Stimulated activated CD4-positive, alpha-beta T cell treated with anti-CD3 and anti-CD28 coated beads, Interleukin-2, amount 100 ng/mL, for 24 hours (primary cell): ENCODE data around the gene PSMA1.
"Not testable (repeated sequence)": the region's sequence is repeated elsewhere in the genome, so short reads cannot be mapped to it uniquely, and the experiment has no call there.

Experiments
- DNase-seq, 2 donors: peaks; one replicate each; pipeline ENCODE4 v3.0.0-alpha.2; 2020

Gene PSMA1

DNA sequence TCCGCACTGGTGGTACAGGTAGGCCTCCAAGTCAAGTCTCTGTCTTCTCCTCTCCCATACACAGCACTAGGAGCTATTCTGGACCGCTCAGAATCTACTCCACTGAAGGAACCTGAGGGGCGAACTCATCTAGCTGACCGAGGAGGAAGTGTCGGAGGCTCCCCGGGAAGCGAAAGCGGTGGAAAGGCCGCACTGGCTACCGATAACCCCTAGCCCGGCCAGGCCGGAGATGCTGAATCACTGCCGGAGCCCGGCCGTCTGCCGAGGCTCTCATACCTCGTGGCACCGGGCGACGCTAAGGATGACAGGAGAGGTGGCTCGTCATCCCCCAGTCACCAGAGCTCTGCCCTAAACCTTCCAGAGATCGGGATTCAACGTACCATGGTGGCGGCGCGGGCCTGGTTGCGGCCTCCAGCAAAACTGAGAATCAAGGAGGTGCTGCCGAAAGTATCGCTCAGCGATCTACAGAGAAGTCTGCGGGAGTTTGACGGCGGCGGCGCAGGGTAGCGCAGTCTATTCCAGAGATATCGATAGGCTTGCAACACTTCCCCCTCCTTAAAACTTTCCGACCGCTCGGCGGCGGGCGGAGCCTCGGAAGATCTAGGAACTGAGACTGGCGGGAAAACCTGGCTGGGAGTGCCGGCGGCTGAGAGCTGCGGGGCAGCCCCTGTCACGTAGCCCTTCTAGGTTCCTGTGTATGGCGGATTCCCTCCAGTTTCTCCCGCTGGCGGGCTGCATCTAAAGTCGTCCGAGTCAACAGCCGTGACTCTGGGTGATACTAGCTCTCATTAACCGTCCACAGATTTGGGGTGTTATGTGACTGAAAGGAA lies at the start of gene PSMA1:
Gene PSMA1 (minus strand): TSS at position 470 of the 830 bp plus-strand sequence. CDS start 87 bp downstream, at position 383.
- peak; percentile 93 for DNase-seq

GRCh38 chr11:14569516-14569915 lies 49.3 kb upstream of the PSMA1 start:
- not testable (repeated sequence) for DNase-seq

- no peak for DNase-seq
These were observed 47.0 kb upstream of the PSMA1 start for GRCh38 chr11:14567064-14567651.

DNA sequence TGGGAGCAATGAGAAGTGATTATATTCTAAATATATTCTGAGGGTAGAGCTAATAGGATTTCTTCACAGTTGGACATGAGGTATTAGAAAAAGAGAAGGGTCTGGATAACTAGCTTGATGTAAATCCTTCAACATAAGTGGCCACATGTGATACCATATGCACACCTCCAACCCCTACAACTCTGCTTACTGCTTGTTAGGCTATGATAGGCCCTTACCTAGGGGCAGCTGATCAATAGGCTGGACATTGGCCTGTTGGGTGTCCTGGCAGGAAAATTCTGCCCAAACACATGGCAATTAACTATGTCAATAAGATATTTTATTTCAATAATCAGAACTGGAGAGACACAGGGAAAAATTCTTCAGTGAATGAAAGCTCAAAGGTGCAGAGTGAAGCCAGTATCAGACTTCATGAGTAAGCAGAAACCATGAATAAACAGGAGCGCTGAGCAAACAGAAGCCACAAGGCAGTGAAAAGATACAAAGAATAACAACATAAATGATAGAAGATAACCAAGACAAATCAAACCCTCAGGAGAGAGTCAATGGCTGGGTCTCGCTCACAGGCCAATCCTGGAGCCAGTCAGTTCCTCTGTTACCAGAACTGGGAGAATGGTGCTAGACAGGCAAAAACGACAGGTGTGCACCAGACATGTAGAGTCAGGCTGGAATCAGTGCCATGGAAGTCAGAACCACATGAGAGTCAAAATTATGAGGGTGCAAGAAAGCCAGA lies 46.3 kb upstream of the PSMA1 start:
- no peak for DNase-seq

GRCh38 chr11:14565845-14566244 lies 45.7 kb upstream of the PSMA1 start:
- no peak for DNase-seq

DNA sequence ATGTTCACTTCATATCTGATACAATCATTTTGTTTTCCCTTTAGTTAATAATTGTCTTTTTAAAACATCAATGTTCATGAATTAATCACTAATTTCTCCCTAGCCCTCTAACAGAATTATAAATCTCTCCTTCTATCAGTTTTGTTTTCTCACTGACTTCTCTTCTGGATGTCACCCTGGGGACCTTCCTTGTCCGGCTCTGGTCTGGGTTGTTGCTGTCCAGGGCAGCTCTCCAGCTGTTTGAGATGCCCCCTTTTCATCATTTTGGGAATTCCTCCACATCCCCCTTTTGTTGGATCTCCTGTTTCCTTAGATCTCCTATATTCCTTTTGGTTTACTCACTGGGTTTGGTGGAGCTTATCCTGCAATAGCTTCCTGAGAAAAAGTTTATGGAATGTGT lies 35.6 kb upstream of the PSMA1 start:
- no peak for DNase-seq

- DNase-seq, result no peak
These were observed 34.8 kb upstream of the PSMA1 start for GRCh38 chr11:14554959-14555358.

DNA sequence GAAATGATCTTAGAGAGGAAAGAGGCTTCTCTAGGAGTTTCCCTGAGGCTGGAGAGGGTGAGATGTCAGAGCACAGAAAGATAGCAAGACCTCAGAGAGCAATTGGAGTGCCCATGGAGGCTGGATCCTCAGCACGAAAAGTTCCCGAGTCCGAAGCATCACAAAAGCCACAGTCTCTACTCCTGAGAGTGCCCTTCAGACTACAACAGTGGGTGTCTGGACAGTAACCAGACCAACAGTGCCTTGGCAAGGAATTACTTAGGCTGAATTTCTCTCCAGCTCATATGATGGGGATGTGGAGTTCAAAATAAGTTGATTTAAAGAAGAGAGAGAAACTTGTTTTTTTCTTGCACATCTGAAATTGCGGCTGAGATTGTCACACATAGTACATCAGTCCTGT lies 31.9 kb upstream of the PSMA1 start:
- no peak for DNase-seq

DNA sequence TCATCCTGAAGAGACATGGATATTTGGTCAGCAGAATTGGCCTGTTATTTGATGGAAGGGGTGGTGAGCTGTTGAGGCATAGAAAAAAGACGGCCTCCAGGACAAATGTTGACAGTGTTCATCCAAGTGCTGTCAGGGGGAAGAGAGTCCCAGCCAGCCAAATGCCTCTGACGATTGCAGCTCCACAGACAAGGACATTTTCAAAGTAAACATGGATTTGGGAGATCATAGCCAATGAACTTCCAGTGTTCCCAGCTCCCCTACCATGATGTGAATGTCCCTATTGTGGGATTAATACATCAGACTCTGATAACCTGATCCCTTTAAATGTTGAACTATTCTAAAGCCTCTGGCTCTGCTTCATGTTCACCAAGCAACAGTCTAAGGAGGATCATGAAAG lies 31.2 kb upstream of the PSMA1 start:
- DNase-seq, result no peak

DNA sequence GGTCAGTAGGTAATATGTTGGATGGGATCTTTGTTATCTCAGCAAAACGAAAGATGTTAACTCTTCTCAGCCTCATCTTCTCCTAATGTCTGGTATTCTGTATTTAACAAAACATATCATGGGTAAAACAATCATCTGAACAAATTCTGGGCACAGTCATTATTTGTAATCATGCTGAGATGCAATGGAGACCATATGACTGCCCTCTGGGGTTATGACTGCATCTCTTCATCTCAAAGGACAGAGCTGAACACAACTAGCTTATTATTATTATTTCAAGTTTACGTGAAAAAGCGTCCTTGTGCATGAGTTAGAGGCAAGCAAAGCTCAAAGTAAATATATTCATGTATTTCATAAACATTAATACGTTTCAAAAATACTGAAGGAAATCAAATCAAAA lies 29.7 kb upstream of the PSMA1 start:
- DNase-seq, result no peak

- DNase-seq, result no peak
These were observed 27.3 kb upstream of the PSMA1 start for GRCh38 chr11:14547440-14547839.

GRCh38 chr11:14546672-14547071 lies 26.5 kb upstream of the PSMA1 start:
- DNase-seq, result no peak

DNA sequence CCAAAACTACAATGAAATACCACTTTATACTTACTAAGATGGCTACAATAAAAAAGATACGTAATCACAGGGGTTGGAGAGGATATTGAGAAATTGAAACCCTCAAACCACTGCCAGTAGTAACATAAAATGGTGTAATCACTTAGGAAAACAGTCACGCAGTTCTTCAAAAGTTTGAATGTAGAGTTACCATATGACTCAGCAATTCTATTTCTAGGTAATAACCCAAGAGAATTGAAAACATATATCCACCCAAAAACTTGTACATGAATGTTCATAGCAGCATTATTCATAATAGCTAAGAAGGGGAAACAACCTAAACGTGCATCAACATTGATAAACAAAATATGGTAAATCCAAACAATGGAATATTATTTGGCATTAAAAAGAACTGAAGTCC lies 24.4 kb upstream of the PSMA1 start:
- no peak for DNase-seq

- no peak for DNase-seq
These were observed 23.1 kb upstream of the PSMA1 start for GRCh38 chr11:14543260-14543659.

DNA sequence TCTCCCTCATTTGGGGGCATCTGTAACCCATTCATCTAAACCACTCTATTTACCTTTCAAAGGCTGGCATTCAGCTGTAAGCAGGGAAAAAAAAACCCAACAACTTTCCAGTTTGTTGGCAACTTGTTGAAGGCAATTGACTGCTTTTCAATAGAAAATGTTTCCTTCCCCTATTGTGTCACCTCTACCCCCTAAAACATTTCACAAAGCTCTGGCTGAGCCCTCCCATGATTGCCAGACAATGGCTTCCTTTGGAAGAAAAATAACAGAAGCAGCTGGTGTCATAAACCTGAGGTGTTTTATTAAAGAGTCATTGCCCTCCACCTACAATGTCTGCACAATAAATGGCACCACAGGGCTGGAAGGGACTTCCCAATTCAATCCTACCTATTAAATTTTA lies 22.1 kb upstream of the PSMA1 start:
- DNase-seq, result no peak

- no peak for DNase-seq
These were observed 21.2 kb upstream of the PSMA1 start for GRCh38 chr11:14541192-14541947.

- no peak for DNase-seq
These were observed 19.8 kb upstream of the PSMA1 start for GRCh38 chr11:14539982-14540421.

GRCh38 chr11:14538926-14539554 lies 18.9 kb upstream of the PSMA1 start:
- DNase-seq, result no peak

GRCh38 chr11:14538271-14538925 lies 18.2 kb upstream of the PSMA1 start:
- DNase-seq, result no peak

DNA sequence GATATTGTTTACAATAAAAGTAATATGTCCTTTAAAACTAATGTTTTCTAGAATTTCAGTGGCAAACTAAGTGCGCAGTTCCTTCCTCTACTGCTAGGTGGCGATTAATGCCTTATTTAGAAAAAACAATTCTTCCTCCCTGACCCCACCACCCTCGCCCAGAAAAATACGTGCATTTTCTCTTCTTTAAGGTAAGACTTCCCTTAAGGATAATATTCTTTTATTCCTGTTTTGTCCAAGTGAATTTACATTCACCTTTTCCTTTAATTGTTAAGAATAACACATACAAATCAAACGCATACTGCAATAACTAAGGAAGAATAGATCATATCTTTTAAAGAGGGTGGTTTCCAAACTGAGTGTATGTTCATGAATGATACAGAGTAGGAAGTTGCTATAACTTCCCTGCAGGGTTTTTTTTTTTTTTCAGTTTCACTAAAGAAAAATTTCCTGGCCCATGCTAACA lies 17.0 kb upstream of the PSMA1 start:
- peak; percentile 36 to 50 for DNase-seq

DNA sequence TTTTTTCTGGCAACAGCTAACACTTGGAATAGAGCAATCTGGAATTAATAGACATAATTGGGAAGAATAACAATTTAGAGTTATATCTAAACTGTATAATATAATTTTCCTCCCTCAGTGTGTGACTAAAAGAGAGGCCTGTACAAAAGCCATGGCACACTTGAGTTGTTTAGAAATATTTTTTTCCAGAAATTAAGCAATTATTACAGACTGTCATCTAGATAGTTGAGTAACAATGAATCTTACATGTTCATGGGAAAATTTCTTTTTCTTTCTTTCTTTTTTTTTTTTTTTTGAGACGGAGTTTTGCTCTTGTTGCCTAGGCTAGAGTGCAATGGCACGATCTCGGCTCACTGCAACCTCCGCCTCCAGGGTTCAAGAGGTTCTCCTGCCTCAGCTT lies 15.0 kb upstream of the PSMA1 start:
- DNase-seq, result not testable (repeated sequence)

DNA sequence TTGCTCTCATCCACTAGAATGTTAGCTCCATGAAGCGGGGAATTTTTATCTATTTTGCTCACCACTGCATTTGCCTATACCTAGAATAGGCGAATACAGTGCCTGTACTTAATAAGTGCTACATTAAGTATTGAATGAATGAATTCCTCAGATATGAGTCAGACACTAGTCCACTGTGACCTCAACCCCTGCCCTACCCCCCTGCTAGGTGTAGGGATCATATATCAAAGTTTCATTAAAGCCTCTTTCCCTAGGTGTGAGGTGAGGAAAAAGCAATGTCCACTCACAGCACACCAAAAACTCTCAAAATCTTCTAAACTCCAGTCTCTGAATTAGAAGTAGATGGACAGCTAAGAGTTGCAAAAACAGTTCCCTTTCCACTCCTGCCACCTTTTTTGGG lies 9.8 kb upstream of the PSMA1 start:
- no peak for DNase-seq
